GM19438 (cell line): ENCODE measurements around the gene PDGFRA.

Source experiments
- ATAC-seq: cut with Tn5 transposase; IDR thresholded peaks from one replicate; pipeline ENCODE4 v1.9.1; 2021; ENCODE audit warnings: low read depth; ENCODE audit not compliant: unreplicated experiment

Gene PDGFRA

DNA sequence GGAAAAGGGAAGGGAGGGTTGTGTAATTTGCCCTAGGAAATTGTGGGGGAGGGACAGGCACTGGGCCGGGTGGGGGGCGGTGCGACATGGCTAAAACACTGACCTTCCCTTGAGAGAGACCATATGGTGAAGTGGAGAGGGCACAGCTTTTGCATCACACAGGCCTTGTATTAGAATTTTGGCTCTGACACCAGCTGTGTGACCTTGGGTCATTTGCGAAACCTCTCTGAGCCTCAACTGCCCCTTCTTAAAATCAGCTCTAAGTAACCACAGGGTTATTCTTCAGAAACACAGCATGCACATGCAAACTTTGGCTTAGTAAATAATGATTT is 25.8 kb downstream of the PDGFRA start:
- no peak for ATAC-seq

DNA sequence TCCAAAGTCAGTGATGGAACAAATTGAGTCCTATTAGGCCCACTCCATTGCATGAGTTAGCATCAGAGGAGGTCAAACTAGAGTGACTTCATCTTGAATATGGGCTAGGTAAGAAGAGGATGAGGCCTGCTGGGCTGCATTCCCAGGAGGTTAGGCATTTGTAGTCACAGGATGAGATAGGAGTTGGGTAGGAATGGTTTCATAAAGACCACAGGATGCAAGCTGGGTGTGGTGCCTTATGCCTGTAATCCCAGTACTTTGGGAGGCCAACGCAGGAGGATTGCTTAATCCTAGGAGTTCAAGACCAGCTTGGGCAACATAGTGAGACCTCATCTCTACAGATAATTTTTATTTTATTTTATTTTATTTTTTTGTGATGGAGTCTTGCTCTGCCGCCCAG is 26.8 kb downstream of the PDGFRA start:
- ATAC-seq = no peak

DNA sequence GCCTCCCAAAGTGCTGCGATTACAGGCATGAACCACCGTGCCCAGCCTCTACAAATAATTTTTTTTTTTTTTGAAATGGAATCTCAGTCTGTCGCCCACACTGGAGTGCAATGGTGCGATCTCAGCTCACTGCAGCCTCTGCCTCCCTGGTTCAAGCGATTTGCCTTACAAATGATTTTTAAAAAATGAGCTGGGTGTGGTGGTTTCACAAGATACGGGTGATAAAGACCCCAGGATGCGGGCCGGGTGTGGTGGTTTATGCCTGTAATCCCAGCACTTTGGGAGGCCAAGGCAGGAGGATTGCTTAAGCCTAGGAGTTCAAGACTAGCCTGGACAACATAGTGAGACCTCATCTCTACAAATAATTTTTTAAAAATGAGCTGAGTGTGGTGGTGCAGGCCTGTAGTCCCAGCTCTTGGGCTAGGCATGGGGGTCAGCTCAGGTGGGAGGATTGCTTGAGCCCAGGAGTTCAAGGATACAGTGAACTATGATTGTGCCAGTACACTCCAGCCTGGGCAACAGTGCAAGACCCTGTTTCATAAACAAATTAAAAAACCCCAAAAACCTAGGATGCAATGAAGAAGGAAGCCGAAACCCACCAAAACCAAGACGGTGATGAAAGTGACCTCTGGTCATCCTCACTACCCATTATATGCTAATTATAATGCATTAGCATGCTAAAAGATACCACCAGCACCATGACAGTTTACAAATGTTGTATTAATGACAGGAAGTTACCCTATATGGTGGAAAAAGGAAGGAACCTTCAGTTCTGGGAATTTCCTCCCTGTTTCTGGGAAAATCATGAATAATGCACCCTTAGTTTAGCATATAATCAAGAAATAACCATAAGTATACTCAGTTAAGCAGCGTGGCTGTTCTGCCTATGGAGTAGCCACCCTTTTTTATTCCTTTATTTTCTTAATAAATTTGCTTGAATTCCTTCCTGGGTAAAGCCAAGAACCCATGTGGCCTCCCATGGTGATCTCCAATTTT is 27.7 kb downstream of the PDGFRA start:
- ATAC-seq = no peak

DNA sequence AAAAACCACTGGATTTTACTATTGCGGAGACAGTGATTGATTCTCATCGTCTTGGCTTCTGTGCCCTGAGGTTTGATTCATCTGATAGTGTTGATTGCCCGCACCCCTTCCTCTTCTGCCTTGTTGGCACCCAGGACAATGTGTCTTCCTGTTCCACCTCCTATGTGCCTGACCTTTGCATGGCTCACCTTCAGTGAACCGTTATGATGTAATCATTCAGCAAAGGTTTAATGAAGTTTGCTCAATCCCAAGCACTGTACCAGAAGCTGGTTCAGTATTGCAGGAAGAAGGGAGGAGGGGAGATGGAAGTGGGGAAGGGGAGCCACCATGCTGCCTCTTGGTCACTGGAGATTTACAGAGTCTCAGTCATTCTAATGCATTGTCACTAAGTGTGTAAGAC is 36.3 kb downstream of the PDGFRA start:
- ATAC-seq = no peak

DNA sequence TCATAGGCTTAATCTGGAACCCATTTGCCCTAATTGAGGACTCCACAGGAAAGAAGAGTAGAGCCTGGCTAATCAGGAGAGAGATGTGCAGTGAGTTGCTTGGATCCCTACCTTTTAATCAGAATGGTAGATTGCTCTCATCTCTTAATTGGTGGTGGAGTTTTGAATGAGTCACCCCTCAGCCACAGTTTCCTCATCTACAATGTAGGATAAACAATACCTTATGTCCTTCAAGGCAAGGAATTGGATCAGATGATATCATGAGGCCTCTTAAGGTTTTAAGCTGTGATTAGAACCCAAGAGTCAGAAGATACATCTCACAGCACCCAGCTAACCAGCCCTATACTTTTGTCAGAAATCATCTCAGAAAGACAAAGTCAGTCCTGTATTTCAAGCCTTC is 39.1 kb downstream of the PDGFRA start:
- ATAC-seq = no peak

DNA sequence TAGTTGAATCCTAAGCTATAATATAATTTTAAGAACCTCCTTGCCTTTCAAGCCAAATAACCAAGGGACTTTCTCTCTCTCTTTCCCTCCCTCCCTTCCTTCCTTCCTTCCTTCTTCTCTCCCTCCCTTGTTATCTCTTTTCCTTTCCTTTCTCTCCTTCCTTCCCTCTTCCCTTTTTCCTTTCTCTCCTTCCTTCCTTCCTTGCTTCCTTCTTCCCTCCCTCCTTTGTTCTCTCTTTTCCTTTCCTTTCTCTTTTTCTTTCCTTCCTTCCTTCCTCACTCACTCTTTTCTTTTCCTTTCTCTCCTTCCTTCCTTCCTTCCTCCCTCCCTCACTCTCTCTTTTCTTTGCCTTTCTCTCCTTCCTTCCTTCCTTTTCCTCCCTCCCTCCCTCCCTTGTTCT is 42.4 kb downstream of the PDGFRA start:
- ATAC-seq = no peak

DNA sequence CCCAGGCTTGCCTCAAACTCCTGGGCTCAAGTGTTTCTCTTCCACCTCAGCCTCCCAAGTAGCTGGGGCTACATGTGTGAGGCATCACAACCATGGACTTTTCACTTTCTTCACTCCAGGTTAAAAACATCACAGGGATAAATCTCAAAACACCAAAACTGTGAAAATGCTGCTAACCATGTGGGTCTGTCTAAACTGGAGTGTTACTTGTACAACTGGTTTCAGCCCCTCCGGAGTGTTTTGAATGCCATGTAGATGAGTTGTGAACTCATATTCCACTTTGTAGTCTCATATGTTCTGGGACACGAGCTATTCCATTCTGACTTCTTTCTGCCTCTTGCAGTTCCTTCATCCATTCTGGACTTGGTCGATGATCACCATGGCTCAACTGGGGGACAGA is 43.0 kb downstream of the PDGFRA start:
- no peak for ATAC-seq

DNA sequence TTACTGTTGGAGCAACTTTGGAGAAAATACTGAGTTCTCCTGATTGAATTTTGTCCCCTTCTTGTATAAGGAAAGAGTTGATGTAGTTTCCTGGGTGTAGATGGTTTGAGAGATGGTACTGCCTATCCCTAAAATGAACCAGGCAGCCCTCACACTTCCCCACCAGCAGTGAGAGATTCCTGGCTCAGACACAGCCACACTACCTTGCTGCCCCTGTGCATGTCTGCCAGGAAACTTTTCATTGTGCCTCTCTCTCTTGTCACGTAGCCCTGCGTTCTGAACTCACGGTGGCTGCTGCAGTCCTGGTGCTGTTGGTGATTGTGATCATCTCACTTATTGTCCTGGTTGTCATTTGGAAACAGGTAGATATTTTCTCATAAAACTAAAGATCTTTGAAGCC is 45.2 kb downstream of the PDGFRA start:
- no peak for ATAC-seq

DNA sequence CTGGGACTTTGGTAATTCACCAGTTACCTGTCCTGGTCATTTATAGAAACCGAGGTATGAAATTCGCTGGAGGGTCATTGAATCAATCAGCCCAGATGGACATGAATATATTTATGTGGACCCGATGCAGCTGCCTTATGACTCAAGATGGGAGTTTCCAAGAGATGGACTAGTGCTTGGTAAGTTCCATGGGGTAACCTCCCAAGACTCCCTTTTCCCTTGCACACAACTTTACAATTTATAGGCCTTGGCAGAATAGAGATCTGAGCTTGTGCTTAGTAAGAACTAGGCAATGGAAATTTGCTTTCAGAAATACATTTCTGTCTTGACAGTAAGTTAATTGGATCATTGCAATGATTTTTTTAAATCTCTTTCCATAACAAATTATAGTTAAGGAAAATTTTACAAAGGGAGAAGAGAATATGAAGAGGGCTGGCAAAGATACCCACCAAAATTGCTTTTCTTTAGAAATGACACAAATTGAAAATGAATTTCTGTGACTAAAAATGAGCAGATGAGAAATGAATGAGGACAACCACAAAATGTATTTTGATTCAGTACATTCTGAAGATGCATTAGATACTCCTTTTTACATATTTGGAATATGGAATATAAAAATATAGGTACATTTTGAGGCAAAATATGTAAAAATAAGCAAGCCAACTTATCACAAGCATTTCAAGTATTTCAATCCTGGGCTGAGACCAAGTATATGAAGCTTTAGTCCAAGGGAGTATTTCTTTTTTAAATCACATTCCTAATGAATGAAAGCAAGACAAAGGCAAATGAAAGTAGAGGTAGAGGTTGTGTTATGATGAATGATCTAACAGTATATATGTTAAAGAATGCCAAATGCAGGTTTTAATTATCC is 45.9 kb downstream of the PDGFRA start:
- no peak for ATAC-seq

DNA sequence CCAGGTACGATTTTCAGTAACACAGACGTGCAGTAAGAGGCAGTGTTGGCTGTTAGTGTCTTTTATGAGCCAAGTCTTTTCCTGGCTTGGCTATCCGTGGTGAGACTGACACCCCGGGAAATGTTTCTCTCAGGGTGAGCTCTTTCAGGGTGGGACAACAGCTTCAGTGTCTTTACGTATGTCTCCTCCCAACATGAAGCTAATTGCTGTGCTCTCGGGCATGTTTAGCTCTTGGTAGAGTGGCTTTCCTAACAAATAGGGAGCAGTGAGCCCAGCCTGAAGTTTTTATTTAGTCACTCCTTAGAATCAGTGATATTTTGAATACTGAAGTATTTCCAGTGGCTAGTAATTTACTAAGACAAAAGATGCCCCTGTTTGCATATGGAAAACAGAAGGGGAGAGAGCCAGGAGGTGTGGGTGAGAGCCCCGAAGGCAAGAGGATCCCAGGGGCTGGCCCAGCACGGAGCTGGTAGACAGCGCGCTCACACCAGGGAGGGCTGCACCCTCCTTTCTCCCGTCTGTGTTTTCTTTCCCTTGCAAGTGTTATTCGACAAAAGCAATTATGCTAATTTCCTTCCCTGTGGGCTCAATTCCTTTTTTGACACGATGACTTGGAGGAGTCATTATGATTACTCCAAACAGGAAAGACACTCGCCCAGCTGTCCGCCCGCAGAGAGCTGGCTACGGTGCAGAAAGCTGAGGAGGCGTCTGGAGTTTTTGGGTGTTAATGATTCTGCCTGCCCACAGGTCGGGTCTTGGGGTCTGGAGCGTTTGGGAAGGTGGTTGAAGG is 47.7 kb downstream of the PDGFRA start:
- ATAC-seq = no peak

DNA sequence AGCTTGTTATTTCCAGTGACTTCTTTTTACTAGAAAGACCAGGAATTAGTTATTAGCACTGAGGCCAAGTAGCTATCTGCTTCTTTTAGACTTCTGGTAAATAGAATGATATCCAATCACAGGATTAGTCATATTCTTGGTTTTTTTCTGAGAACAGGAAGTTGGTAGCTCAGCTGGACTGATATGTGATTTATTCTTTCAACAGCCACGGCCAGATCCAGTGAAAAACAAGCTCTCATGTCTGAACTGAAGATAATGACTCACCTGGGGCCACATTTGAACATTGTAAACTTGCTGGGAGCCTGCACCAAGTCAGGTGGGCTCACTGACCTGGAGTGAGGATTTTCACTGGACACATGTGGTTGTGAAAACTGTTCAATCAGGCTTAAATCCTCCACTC is 48.6 kb downstream of the PDGFRA start:
- no peak for ATAC-seq

DNA sequence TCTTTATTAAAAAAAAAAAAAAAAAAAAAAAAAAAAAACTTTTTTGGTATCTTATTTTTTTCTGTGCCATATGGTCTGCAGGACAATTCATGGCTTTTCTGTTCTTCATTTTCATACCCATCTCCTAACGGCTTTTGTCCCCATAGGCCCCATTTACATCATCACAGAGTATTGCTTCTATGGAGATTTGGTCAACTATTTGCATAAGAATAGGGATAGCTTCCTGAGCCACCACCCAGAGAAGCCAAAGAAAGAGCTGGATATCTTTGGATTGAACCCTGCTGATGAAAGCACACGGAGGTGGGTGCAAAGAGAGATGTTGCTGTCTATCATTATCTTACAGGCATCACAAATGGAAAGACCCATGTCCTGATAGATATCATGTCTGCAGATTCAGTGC is 49.1 kb downstream of the PDGFRA start:
- ATAC-seq = no peak

DNA sequence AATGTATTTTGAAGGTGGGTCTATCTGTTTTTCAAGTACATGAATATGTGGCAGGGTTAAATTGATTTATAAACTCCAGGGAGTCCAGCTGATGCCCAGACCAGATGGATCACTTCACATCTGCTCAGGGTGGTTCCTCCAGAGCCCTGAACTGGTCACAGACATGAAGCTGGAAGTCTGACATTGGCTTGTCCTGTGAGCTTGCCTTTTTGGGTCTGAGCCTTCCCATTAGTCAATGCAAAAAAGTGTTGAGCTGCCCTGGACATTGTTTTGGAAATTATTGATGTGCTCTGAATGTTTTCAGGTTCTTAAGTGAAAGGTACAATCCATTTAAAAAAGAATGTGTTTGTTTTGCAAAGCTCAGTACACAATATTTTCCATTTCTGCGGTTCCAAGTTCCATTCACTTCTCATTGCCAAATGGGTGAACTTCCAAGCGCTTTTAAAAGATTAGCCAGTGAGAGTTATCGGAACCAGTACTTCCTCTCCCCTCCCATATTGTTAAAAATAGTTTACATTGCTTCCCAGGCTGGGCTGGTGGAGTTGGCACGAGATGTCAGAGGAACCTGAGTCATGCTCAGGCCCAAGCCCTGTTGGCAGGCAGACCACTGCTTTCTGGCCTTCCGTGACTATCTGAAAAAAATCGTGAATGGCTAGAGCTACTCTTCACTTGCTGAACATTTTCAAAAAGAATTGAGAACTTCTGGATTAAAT is 52.1 kb downstream of the PDGFRA start:
- ATAC-seq = no peak

DNA sequence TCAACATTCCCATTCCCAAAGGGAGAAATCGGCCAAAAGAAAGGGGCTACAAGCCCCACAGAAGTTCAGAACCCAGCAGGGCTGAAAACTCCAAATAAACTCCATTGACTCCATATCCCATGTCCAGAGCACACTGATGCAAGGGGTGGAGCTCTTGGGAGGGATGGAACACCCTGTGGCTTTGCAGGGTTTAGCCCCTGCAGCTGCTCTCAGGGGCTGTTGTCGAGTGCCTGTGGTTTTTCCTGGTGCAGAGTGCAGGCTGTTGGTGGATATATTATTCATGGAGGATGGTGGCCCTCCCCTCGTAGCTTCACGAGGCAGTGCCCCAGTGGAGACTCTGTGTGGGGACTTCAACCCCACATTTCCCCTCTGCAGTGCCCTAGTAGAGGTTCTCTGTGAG is 53.7 kb downstream of the PDGFRA start:
- no peak for ATAC-seq

DNA sequence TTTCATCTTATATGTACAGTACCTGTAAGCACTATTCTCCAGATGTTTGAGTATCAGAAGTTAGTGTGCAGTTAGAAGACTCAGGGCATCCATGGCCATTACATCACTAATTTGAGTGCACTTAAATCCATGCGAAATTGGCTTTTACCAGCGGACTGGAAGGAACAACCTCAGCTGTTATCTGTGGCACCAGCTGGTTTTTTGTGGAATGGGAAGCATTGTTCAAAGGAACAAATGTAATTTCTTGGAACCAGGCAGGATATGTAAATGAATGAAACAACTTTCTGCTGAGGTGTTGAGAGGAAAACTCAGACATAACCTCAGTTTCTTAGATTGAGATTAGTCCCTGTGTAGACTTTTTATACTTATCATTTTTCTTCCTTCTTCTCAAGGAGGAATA is 60.2 kb downstream of the PDGFRA start:
- no peak for ATAC-seq

DNA sequence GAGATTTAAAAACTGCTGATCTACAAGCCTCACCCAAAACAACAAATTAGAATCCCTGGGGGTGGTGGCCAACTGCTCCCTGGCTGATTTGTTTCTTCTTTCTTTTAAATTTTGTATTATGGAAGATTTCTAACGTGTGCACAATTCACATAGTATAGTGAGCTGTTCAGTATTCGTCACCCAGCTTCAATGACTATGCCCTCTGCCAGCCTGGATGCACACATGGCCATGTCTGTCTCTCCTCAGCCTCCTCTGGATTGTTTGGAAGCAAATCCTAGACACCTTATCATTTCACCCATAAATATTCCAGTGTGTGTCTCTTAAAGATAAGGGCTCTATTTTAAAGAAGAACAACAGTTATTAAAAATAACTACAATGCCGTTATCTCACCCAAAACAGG is 61.9 kb downstream of the PDGFRA start:
- no peak for ATAC-seq

DNA sequence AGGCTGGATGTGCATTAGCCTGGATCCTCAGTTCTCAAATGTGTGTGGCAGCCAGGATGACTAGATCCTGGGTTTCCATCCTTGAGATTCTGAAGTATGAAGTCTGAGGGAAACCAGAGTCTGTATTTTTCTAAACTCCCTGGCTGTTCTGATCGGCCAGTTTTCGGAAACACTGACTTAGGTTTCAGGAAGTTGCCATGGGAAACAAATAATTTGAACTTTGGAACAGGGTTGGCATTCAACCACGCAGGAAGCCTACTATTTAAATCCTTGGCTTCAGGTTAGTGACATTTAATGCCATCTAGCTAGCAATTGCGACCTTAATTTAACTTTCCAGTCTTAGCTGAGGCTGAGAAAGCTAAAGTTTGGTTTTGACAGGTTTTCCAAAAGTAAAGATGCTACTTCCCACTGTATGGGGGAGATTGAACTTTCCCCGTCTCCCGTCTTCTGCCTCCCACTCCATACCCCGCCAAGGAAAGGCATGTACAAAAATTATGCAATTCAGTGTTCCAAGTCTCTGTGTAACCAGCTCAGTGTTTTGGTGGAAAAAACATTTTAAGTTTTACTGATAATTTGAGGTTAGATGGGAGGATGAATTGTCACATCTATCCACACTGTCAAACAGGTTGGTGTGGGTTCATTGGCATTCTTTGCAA is 67.6 kb downstream of the PDGFRA start:
- ATAC-seq = no peak

DNA sequence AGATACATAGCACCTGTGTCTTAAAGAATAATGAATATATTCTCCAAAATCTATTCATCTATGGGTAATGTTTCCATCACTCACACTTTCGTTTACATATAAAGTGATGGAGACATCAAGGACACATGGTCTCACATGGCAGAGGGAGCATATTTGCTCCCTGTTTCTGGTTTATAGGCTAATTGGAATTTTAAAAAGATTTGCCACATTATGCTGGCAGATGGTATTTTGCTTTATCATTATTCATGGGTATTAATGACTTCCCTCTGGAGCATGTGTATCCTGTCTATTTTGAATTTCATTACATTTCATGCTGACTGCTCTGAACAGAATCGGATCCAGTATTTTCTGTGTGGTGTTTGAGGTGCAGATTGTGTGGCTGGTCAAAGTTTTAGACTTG is 79.0 kb downstream of the PDGFRA start:
- ATAC-seq = no peak

DNA sequence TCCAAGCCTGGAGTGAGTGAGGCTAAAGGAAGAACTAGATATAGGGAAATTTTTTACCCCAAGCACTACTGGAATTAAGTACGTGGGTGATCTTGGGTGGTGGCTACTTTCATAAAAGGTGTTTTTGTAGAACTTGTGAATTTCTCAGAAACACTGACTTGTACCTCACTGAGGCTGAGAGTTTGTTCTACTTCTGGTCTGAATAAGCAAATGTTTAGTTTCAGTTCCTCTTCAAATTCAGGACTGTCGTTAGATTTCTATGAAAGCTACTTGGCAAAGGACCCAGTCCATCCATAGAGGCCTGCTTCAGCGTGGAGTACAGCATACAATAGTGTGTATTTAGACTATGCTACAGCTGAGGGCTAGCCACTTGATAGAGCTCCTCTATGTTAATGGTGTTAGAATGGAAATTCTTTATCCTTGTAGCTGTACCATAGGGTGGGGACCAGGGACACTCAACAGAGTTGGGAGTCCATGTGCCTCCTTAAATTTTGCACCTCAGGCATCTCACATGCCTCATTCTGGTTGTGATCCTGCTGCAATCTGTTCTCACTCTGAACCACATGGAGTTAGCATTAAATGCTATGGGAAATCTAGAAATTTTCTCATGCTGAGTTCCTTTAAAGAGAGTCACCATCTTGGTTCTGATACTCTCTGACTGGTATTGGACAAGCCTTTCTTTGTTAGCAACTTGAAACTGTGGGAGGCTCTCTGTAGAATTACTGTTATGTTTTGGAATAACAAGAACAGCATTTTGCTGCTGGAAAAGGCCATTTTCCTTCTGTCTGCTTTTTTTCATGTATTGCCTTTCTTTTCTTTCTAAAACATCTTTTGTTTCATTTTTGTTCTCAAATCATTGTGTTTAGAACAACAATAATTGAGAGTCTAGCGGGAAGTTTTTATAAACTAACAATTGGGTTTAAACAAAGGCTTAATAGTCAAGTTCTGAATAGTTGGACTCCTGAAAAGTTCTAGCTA is 86.8 kb downstream of the PDGFRA start:
- peak; percentile 99 for ATAC-seq
